Subcutaneous adipose tissue (tissue), 4 donors: ENCODE measurements around the gene SLC37A2. TPM values are rescaled to one million over a fixed set of nuclear protein-coding genes. Genes with fewer than 3 reads are reported as not detected.

ENCODE experiments used
- CTCF ChIP-seq: fragments of 450-650 bp; IDR thresholded peaks from one replicate; pipeline ENCODE4 v1.5.1; 2016; ENCODE audit warnings: low read depth, mild to moderate bottlenecking, control low read depth, antibody characterized with exemption, moderate library complexity
- total RNA-seq, 4 donors: library from RNA; depleted of rRNA; stranded (reverse); fragments of >200 nt; gene quantifications; one replicate each; pipeline ENCODE4 v1.1.0, GENCODE V29; 2016

The SLC37A2 gene
- total RNA-seq, 4 donors from 2014 or later, result 14.7 to 59.7 (median 22.5) TPM

GRCh38 chr11:125071846-125072217 is 8.7 kb downstream of the SLC37A2 start:
- TF ChIP-seq CTCF, result no peak

- TF ChIP-seq CTCF, result no peak
These were observed 9.3 kb downstream of the SLC37A2 start for GRCh38 chr11:125072218-125072960.

GRCh38 chr11:125072961-125073590 is 10.0 kb downstream of the SLC37A2 start:
- no peak for TF ChIP-seq CTCF

GRCh38 chr11:125073616-125074483 is 10.7 kb downstream of the SLC37A2 start:
- TF ChIP-seq CTCF, result no peak

GRCh38 chr11:125074511-125075241 is 11.6 kb downstream of the SLC37A2 start:
- no peak for TF ChIP-seq CTCF

- no peak for TF ChIP-seq CTCF
These were observed 12.1 kb downstream of the SLC37A2 start for GRCh38 chr11:125075242-125075625.
